K562 (cell line): Measurements from ENCODE around the gene TSC22D2. TPM values are rescaled to one million over a fixed set of nuclear protein-coding genes. Genes with fewer than 3 reads are reported as not detected.

Source experiments
- ARHGAP35 ChIP-seq: fragments of 450-650 bp; IDR thresholded peaks from 2 replicates; pipeline ENCODE4 v1.6.1; 2018; ENCODE audit not compliant: partially characterized antibody
- ARID2 ChIP-seq: fragments of 450-650 bp; IDR thresholded peaks from 2 replicates; pipeline ENCODE4 v1.6.1; 2017; ENCODE audit warnings: antibody characterized with exemption, mild to moderate bottlenecking
- ATF7 ChIP-seq: fragments of 450-650 bp; IDR thresholded peaks from 2 replicates; pipeline ENCODE4 v1.7.1; 2014; ENCODE audit warnings: mild to moderate bottlenecking, moderate library complexity
- CEBPB ChIP-seq: fragments of 450-650 bp; IDR thresholded peaks from 2 replicates; pipeline ENCODE4 v1.6.1; 2016; ENCODE audit warnings: missing genetic modification characterization, missing compliant biosample characterization
- CEBPG ChIP-seq, 3 experiments: fragments of 200-800 bp in 1 of 3; sonication (Bioruptor generic) in 1 of 3; sonication (generic) in 1 of 3; formaldehyde crosslinking in 1 of 3; IDR thresholded peaks in 2 of 3; conservative IDR thresholded peaks in 1 of 3; 2 replicates each; pipeline versions ENCODE4 v1.6.1 to v1.8.0; 2016 to 2022; ENCODE audit warnings: missing compliant biosample characterization in 2 of 3, missing genetic modification characterization in 2 of 3, mild to moderate bottlenecking in 1 of 3, missing genetic modification reagents in 1 of 3
- GATAD2B ChIP-seq: fragments of 450-650 bp; IDR thresholded peaks from 2 replicates; pipeline ENCODE4 v1.6.1; 2017; ENCODE audit warnings: mild to moderate bottlenecking, borderline replicate concordance
- HDAC2 ChIP-seq: fragments of 450-650 bp; IDR thresholded peaks from 2 replicates; pipeline ENCODE4 v1.6.1; 2016; ENCODE audit warnings: mild to moderate bottlenecking
- HINFP ChIP-seq: fragments of 450-650 bp; conservative IDR thresholded peaks from 2 replicates; pipeline ENCODE4 v1.6.1; 2016; ENCODE audit warnings: missing genetic modification characterization, low read depth, mild to moderate bottlenecking, control low read depth, missing compliant biosample characterization
- HOXB6 ChIP-seq: fragments of 250-450 bp; sonication (Bioruptor Pico); IDR thresholded peaks from 2 replicates; pipeline ENCODE4 v1.5.1; 2022; ENCODE audit warnings: mild to moderate bottlenecking, borderline replicate concordance
- KLF1 ChIP-seq: fragments of 450-650 bp; IDR thresholded peaks from 2 replicates; pipeline ENCODE4 v1.6.1; 2016; ENCODE audit warnings: missing genetic modification characterization, missing compliant biosample characterization
- MEIS2 ChIP-seq: fragments of 450-650 bp; IDR thresholded peaks from 2 replicates; pipeline ENCODE4 v1.6.1; 2014; ENCODE audit warnings: mild to moderate bottlenecking; ENCODE audit not compliant: partially characterized antibody
- NCOA1 ChIP-seq: fragments of 450-650 bp; IDR thresholded peaks from 2 replicates; pipeline ENCODE4 v1.6.1; 2016; ENCODE audit warnings: low read depth
- NCOA6 ChIP-seq: fragments of 450-650 bp; IDR thresholded peaks from 2 replicates; pipeline ENCODE4 v1.6.1; 2017; ENCODE audit warnings: mild to moderate bottlenecking
- NR0B1 ChIP-seq: fragments of 450-650 bp; IDR thresholded peaks from one replicate; pipeline ENCODE4 v1.6.1; 2018; ENCODE audit warnings: mild to moderate bottlenecking, moderate library complexity; ENCODE audit not compliant: partially characterized antibody
- SMARCE1 ChIP-seq: fragments of 450-650 bp; IDR thresholded peaks from 2 replicates; pipeline ENCODE4 v1.7.1; 2016; ENCODE audit warnings: mild to moderate bottlenecking
- SMC3 ChIP-seq: conservative IDR thresholded peaks from 2 replicates; pipeline ENCODE4 v1.6.1; 2011; ENCODE audit warnings: low read depth, low read length, improper control_type of control experiment; ENCODE audit not compliant: insufficient read depth
- SNAPC5 ChIP-seq: fragments of 250-450 bp; sonication (Bioruptor Pico); IDR thresholded peaks from 2 replicates; pipeline ENCODE4 v1.8.0; 2021; ENCODE audit warnings: moderate library complexity, mild to moderate bottlenecking, inconsistent platforms
- TCF7L2 ChIP-seq: fragments of 150-350 bp; IDR thresholded peaks from 2 replicates; pipeline ENCODE4 v1.6.1; 2016; ENCODE audit warnings: low read depth, mild to moderate bottlenecking, low read length, moderate library complexity
- TSHZ1 ChIP-seq: fragments of 250-450 bp; sonication (Bioruptor Pico); IDR thresholded peaks from 2 replicates; pipeline ENCODE4 v1.4.0; 2020; ENCODE audit warnings: mild to moderate bottlenecking, moderate library complexity
- ZBTB9 ChIP-seq: fragments of 450-650 bp; formaldehyde crosslinking; IDR thresholded peaks from 2 replicates; pipeline ENCODE4 v1.4.0; 2020; ENCODE audit warnings: mild to moderate bottlenecking, moderate library complexity
- ZNF174 ChIP-seq: fragments of 250-450 bp; sonication (Bioruptor Pico); IDR thresholded peaks from 2 replicates; pipeline ENCODE4 v1.4.0; 2020; ENCODE audit warnings: mild to moderate bottlenecking
- polyA plus RNA-seq, 8 experiments: library from polyadenylated mRNA; depleted of rRNA in 4 of 8; stranded (reverse) in 5 of 8; unstranded in 3 of 8; fragments of >200 nt; fragmentation: Nextera tagmentation in 2 of 8; fragmentation: Illumina TruSeq in 1 of 8; extraction: Ambion mirVana in 2 of 8; extraction: Trizol in 1 of 8; gene quantifications; 2 replicates each; pipeline versions ENCODE4 v1.2.1 to v1.2.3, GENCODE V29; 2011 to 2014; ENCODE audit warnings: inconsistent platforms in 1 of 8, missing spikeins in 1 of 8
- total RNA-seq, 7 experiments: library from RNA; depleted of rRNA in 6 of 7; stranded (reverse); fragments of >200 nt in 6 of 7; fragmentation: Illumina TruSeq in 2 of 7; extraction: Trizol in 2 of 7; gene quantifications; 2 replicates each; pipeline versions ENCODE4 v1.2.1 to v1.2.3, GENCODE V29; 2011 to 2021; ENCODE audit warnings: low replicate concordance in 1 of 7

TSC22D2 gene
- total and polyA plus RNA-seq, 9 of the 15 experiments (the other 6 are each of a cell fraction or from before 2014, with no cell fraction given) = 5.5 to 44.0 (median 19.3) TPM

GRCh38 chr3:150451329-150452048 is 43.4 kb downstream of the TSC22D2 start (continued):
- TF ChIP-seq TSHZ1 (no peak), SNAPC5 (CRISPR knock-in tag) (no peak), CEBPB (tag) (peak; percentile 91), ZNF174 (CRISPR knock-in tag) (no peak), ZBTB9 (CRISPR knock-in tag) (no peak), ARID2 (no peak), HOXB6 (CRISPR knock-in tag) (no peak), TCF7L2 (no peak), NR0B1 (no peak), NCOA6 (peak; percentile 57; the same call in 1 of the 2 replicates), NCOA1 (peak; percentile 77; the same call in 1 of the 2 replicates), GATAD2B (peak; percentile 11; the same call in 1 of the 2 replicates), CEBPG (CRISPR knock-in tag; IDR thresholded peaks at IDR 0.05) (no peak), CEBPG (tag; conservative IDR thresholded peaks at IDR 0.05 in 1 of 2, IDR thresholded peaks at IDR 0.05 in 1 of 2) (peak in 1 of 2 experiments; percentile 52; a peak in 1 of 4 replicates), ARHGAP35 (no peak), SMARCE1 (peak; percentile 89), HDAC2 (peak; percentile 57; the same call in 1 of the 2 replicates), KLF1 (tag) (no peak), ATF7 (peak; percentile 33; the same call in 1 of the 2 replicates), MEIS2 (peak; percentile 95), HINFP (tag) (no peak), SMC3 (no peak)
